ENCODE data around the gene SHISA2.

Gene SHISA2

DNA sequence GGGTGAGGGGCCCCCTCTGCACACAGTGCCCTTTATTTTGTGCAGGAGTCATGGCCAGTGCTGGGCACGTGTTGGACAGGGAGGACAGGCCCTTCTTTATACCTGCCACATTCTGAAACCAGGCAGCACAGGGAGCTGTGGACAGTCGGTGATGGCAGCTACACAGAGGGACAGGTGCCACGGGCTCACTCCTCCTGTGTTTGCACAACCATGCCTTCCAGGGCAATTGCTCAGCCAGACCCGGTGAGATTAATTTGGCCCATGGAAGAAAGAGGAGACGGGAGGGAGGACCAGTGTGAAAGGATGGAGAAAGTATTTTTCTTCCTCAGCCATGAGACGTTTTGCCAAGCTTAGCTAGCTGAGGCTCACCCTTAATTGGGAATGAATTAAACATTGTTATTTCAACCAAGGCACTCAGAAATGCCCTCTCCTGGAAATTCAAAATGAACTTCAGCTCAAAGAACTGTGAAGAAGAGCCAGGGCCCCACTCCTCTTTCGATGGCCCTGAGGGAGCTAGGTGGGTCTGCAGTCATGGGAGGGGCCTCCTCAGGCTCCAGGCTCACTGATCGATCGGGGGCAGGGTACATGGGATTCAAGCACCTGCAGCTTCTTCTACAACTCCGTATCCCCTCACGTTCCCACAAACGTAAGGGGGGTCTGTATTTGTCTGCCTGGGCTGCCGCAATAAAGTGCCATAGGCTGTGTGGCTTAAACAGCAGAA is 41.2 kb downstream of the SHISA2 start:
- TF ChIP-seq CREB1 (IDR thresholded peaks at IDR 0.05; ENCODE audit: low read depth) (no peak), FOXM1 (IDR thresholded peaks at IDR 0.05; ENCODE audit: borderline replicate concordance, low read depth) (no peak), ZBTB7A (IDR thresholded peaks at IDR 0.05; ENCODE audit: low read depth) (no peak), YY1 (IDR thresholded peaks at IDR 0.05; ENCODE audit: low read depth) (no peak), NFIC (IDR thresholded peaks at IDR 0.05) (no peak)
- TF ChIP-seq, protein P1, sequence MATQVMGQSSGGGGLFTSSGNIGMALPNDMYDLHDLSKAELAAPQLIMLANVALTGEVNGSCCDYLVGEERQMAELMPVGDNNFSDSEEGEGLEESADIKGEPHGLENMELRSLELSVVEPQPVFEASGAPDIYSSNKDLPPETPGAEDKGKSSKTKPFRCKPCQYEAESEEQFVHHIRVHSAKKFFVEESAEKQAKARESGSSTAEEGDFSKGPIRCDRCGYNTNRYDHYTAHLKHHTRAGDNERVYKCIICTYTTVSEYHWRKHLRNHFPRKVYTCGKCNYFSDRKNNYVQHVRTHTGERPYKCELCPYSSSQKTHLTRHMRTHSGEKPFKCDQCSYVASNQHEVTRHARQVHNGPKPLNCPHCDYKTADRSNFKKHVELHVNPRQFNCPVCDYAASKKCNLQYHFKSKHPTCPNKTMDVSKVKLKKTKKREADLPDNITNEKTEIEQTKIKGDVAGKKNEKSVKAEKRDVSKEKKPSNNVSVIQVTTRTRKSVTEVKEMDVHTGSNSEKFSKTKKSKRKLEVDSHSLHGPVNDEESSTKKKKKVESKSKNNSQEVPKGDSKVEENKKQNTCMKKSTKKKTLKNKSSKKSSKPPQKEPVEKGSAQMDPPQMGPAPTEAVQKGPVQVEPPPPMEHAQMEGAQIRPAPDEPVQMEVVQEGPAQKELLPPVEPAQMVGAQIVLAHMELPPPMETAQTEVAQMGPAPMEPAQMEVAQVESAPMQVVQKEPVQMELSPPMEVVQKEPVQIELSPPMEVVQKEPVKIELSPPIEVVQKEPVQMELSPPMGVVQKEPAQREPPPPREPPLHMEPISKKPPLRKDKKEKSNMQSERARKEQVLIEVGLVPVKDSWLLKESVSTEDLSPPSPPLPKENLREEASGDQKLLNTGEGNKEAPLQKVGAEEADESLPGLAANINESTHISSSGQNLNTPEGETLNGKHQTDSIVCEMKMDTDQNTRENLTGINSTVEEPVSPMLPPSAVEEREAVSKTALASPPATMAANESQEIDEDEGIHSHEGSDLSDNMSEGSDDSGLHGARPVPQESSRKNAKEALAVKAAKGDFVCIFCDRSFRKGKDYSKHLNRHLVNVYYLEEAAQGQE (IDR thresholded peaks at IDR 0.05; ENCODE audit: low read depth): no peak
- TF ChIP-seq, protein P2, sequence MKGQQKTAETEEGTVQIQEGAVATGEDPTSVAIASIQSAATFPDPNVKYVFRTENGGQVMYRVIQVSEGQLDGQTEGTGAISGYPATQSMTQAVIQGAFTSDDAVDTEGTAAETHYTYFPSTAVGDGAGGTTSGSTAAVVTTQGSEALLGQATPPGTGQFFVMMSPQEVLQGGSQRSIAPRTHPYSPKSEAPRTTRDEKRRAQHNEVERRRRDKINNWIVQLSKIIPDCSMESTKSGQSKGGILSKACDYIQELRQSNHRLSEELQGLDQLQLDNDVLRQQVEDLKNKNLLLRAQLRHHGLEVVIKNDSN (IDR thresholded peaks at IDR 0.05): no peak
- TF ChIP-seq, protein P3, sequence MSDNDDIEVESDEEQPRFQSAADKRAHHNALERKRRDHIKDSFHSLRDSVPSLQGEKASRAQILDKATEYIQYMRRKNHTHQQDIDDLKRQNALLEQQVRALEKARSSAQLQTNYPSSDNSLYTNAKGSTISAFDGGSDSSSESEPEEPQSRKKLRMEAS (IDR thresholded peaks at IDR 0.05): no peak

DNA sequence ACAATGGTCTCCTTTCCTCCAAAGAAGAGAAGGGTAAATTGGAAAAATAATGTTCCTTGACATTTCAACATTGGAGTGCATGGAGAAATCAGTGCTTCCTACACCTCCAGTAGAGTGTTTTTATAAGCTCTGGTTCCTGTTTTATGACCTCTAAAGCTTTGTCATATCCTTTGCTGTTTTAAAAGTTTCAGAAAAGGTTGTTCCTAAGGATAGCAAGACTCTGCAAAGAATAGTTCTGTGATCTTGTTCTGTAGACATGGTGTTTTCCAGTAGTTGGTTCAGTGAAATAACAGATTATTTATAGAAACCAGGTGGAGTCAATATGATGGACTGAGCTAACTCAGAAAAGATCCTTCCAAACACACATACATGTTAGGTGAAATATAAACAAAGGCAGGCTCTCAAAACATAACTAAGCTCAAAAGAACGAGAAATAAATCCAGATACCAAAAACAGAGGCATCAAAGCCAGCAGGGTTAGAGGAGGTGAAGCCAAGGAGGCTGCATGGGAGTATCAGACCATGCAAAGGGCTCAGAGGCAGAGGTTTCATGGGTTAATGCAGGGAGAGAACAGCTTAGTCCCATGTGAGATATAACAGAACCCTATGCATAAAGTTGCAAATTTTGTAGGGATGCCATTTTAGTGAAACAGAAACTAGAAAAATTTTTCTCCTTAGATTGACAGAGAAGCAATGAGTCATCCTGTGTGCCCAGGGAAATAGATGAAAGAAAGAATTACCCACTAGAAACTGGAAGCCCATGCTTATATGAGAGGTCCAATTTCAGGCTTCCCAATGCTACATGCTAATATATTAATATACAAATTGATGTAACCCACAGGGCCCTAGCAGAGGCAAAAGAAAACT is 44.3 kb downstream of the SHISA2 start:
- TF ChIP-seq, protein P2 (IDR thresholded peaks at IDR 0.05): no peak
